Large intestine (tissue), 3 donors: Measurements from ENCODE around the gene DCST1. TPM values are rescaled to one million over a fixed set of nuclear protein-coding genes. Genes with fewer than 3 reads are reported as not detected.

ENCODE experiments used
- DNase-seq, 2 donors: peaks; one replicate each; pipeline versions ENCODE4 v3.0.0 to v3.0.0-alpha.2; 2013
- H3K27ac ChIP-seq: one replicate; pipeline ENCODE4 v1.5.1; 2013; ENCODE audit warnings: low read length
- H3K27me3 ChIP-seq: 2 replicates; pipeline ENCODE4 v1.6.1; 2013; ENCODE audit warnings: low read length; ENCODE audit not compliant: control insufficient read depth, insufficient read depth
- H3K36me3 ChIP-seq: 2 replicates; pipeline ENCODE4 v1.6.1; 2013; ENCODE audit warnings: low read length; ENCODE audit not compliant: control insufficient read depth, insufficient read depth
- H3K4me1 ChIP-seq: one replicate; pipeline ENCODE4 v1.6.1; 2013; ENCODE audit warnings: low read length; ENCODE audit not compliant: control insufficient read depth, insufficient read depth
- H3K4me3 ChIP-seq: one replicate; pipeline ENCODE4 v1.5.1; 2013; ENCODE audit warnings: low read length
- H3K9me3 ChIP-seq: one replicate; pipeline ENCODE4 v1.6.1; 2013; ENCODE audit warnings: mild to moderate bottlenecking, low read depth, low read length, moderate library complexity; ENCODE audit not compliant: control insufficient read depth
- WGBS: methylation state at CpG from one replicate; pipeline ENCODE4 v1.1.5; 2013; ENCODE audit warnings: low lambda C conversion rate; ENCODE audit not compliant: insufficient coverage; 5-methylcytosine and 5-hydroxymethylcytosine counted together
- polyA plus RNA-seq: library from polyadenylated mRNA; unstranded; fragments of 120-200 nt; gene quantifications from one replicate; pipeline ENCODE4 v1.2.1, GENCODE V29; 2013

The DCST1 gene
- polyA plus RNA-seq, 1 donor: 0.88 TPM

- WGBS: no CpG with 5 or more reads among the region's 8 CpGs
- peaks cover 66% of the 10 kb centered on the region for H3K4me1 ChIP-seq
- peak in 1 of 2 donors; percentile 59 for DNase-seq
- peaks cover 28% of the 10 kb centered on the region for H3K36me3 ChIP-seq
- H3K9me3 ChIP-seq: no peaks in the 10 kb centered on the region
- H3K27ac ChIP-seq: peak overlapping the region; percentile 63
- H3K27me3 ChIP-seq: peaks cover 3% of the 10 kb centered on the region
- H3K4me3 ChIP-seq: no peak overlapping the region
Measured at GRCh38 chr1:155066777-155067176, 33.2 kb downstream of the DCST1 start.

- peaks cover 12% of the 10 kb centered on the region for H3K27me3 ChIP-seq
- peaks cover 52% of the 10 kb centered on the region for H3K4me1 ChIP-seq
- H3K9me3 ChIP-seq: no peaks in the 10 kb centered on the region
- no peak overlapping the region for H3K4me3 ChIP-seq
- H3K36me3 ChIP-seq: peaks cover 28% of the 10 kb centered on the region
- no CpG with 5 or more reads among the region's 3 CpGs for WGBS
- no peak for DNase-seq
- no peak overlapping the region for H3K27ac ChIP-seq
Measured at GRCh38 chr1:155068599-155068998, 35.0 kb downstream of the DCST1 start.

- H3K4me3 ChIP-seq: no peak overlapping the region
- peaks cover 28% of the 10 kb centered on the region for H3K36me3 ChIP-seq
- H3K9me3 ChIP-seq: no peaks in the 10 kb centered on the region
- peaks cover 52% of the 10 kb centered on the region for H3K4me1 ChIP-seq
- WGBS: no CpG with 5 or more reads among the region's 7 CpGs
- H3K27ac ChIP-seq: peak overlapping the region; percentile 23
- DNase-seq: no peak
- H3K27me3 ChIP-seq: peaks cover 12% of the 10 kb centered on the region
Measured at GRCh38 chr1:155069551-155070157, 36.0 kb downstream of the DCST1 start.

- H3K4me1 ChIP-seq: peaks cover 49% of the 10 kb centered on the region
- peak overlapping the region; percentile 36 for H3K4me3 ChIP-seq
- H3K27me3 ChIP-seq: peaks cover 12% of the 10 kb centered on the region
- H3K27ac ChIP-seq: peak overlapping the region; percentile 52
- peaks cover 28% of the 10 kb centered on the region for H3K36me3 ChIP-seq
- WGBS: no CpG with 5 or more reads among the region's 28 CpGs
- peak; percentile 74 to 91 for DNase-seq
- H3K9me3 ChIP-seq: no peaks in the 10 kb centered on the region
Measured at GRCh38 chr1:155070158-155070621, 36.6 kb downstream of the DCST1 start.

GRCh38 chr1:155070721-155071569 is 37.3 kb downstream of the DCST1 start:
- peaks cover 12% of the 10 kb centered on the region for H3K27me3 ChIP-seq
- H3K27ac ChIP-seq: peak overlapping the region; percentile 52
- WGBS: no CpG with 5 or more reads among the region's 61 CpGs
- no peaks in the 10 kb centered on the region for H3K9me3 ChIP-seq
- H3K4me1 ChIP-seq: peaks cover 48% of the 10 kb centered on the region
- H3K36me3 ChIP-seq: peaks cover 28% of the 10 kb centered on the region
- H3K4me3 ChIP-seq: peak overlapping the region; percentile 36
- DNase-seq: peak; percentile 91 to 94

- Histone ChIP-seq H3K27me3 (peaks cover 12% of the 10 kb centered on the region), H3K36me3 (peaks cover 24% of the 10 kb centered on the region), H3K4me3 (no peak overlapping the region), H3K27ac (peak overlapping the region; percentile 52), H3K4me1 (peaks cover 41% of the 10 kb centered on the region), H3K9me3 (no peaks in the 10 kb centered on the region)
- peak in 1 of 2 donors; percentile 42 for DNase-seq
- no CpG with 5 or more reads among the region's 14 CpGs for WGBS
Measured at GRCh38 chr1:155071701-155072100, 38.1 kb downstream of the DCST1 start.

- DNase-seq: no peak
- Histone ChIP-seq H3K4me3 (no peak overlapping the region), H3K27me3 (peaks cover 12% of the 10 kb centered on the region), H3K36me3 (peaks cover 17% of the 10 kb centered on the region), H3K27ac (no peak overlapping the region), H3K9me3 (no peaks in the 10 kb centered on the region), H3K4me1 (peaks cover 42% of the 10 kb centered on the region)
- no CpG with 5 or more reads among the region's 7 CpGs for WGBS
Measured at GRCh38 chr1:155072531-155073289, 39.1 kb downstream of the DCST1 start.

- DNase-seq: no peak
- no CpG with 5 or more reads among the region's 3 CpGs for WGBS
- Histone ChIP-seq H3K27ac (no peak overlapping the region), H3K36me3 (peaks cover 11% of the 10 kb centered on the region), H3K4me3 (no peak overlapping the region), H3K9me3 (no peaks in the 10 kb centered on the region), H3K4me1 (peaks cover 47% of the 10 kb centered on the region), H3K27me3 (peaks cover 12% of the 10 kb centered on the region)
Measured at GRCh38 chr1:155073377-155074242, 40.0 kb downstream of the DCST1 start.

- peaks cover 7% of the 10 kb centered on the region for H3K9me3 ChIP-seq
- no peak overlapping the region for H3K4me3 ChIP-seq
- no peak for DNase-seq
- no peaks in the 10 kb centered on the region for H3K36me3 ChIP-seq
- H3K27me3 ChIP-seq: peaks cover 29% of the 10 kb centered on the region
- H3K27ac ChIP-seq: no peak overlapping the region
- WGBS: no CpG with 5 or more reads among the region's 5 CpGs
- H3K4me1 ChIP-seq: peaks cover 43% of the 10 kb centered on the region
Measured at GRCh38 chr1:155075535-155075934, 41.9 kb downstream of the DCST1 start.
